OCI-LY1 (cell line): Measurements from ENCODE around the gene EVC.

Experiments used
- H2AFZ ChIP-seq: fragments of 200-600 bp; sonication (generic), shearing (Covaris generic); 2 replicates; pipeline ENCODE4 v1.6.0; 2014; ENCODE audit warnings: antibody characterized with exemption, mild to moderate bottlenecking, low read length
- H3F3A ChIP-seq: fragments of 200-600 bp; sonication (generic), shearing (Covaris generic); 2 replicates; pipeline ENCODE4 v1.6.0; 2014; ENCODE audit warnings: mild to moderate bottlenecking, antibody characterized with exemption, low read length, moderate library complexity; ENCODE audit not compliant: insufficient read depth
- H3K27ac ChIP-seq: fragments of 200-600 bp; sonication (generic); 2 replicates; pipeline ENCODE4 v1.5.1; 2014; ENCODE audit warnings: low read length, mixed run types, mild to moderate bottlenecking, low read depth; ENCODE audit not compliant: poor library complexity, severe bottlenecking
- H3K27me3 ChIP-seq: fragments of 200-600 bp; sonication (generic); 2 replicates; pipeline ENCODE4 v1.6.0; 2014; ENCODE audit warnings: antibody characterized with exemption, mild to moderate bottlenecking, low read length, moderate library complexity; ENCODE audit not compliant: insufficient read depth
- H3K36me3 ChIP-seq: fragments of 200-600 bp; sonication (generic); 2 replicates; pipeline ENCODE4 v1.6.1; 2014; ENCODE audit warnings: mild to moderate bottlenecking, antibody characterized with exemption, low read length, moderate library complexity, mixed read lengths; ENCODE audit not compliant: insufficient read depth
- H3K4me1 ChIP-seq: fragments of 200-600 bp; sonication (generic); 2 replicates; pipeline ENCODE4 v1.5.1; 2014; ENCODE audit warnings: mild to moderate bottlenecking, low read length, moderate library complexity; ENCODE audit not compliant: insufficient read depth, severe bottlenecking
- H3K4me2 ChIP-seq: fragments of 200-600 bp; sonication (generic), shearing (Covaris generic); 2 replicates; pipeline ENCODE4 v1.6.1; 2014; ENCODE audit warnings: low read length
- H3K4me3 ChIP-seq: fragments of 200-600 bp; sonication (generic); 2 replicates; pipeline ENCODE4 v1.5.1; 2014; ENCODE audit warnings: low read length, low read depth, mild to moderate bottlenecking, mixed read lengths; ENCODE audit not compliant: poor library complexity, severe bottlenecking
- H3K79me2 ChIP-seq: fragments of 200-600 bp; shearing (Covaris generic); 2 replicates; pipeline ENCODE4 v1.6.1; 2016; ENCODE audit warnings: mixed run types, low read length, mixed read lengths; ENCODE audit not compliant: insufficient read depth
- H3K9ac ChIP-seq: fragments of 200-600 bp; sonication (generic), shearing (Covaris generic); 2 replicates; pipeline ENCODE4 v1.6.1; 2014; ENCODE audit warnings: mild to moderate bottlenecking, low read length, mixed read lengths
- H3K9me2 ChIP-seq: fragments of 200-600 bp; sonication (generic), shearing (Covaris generic); 2 replicates; pipeline ENCODE4 v1.6.1; 2014; ENCODE audit warnings: low read depth, mild to moderate bottlenecking, low read length, mixed read lengths
- H3K9me3 ChIP-seq: fragments of 200-600 bp; shearing (Covaris generic); 2 replicates; pipeline ENCODE4 v1.6.1; 2014; ENCODE audit warnings: low read length, mixed read lengths
- H4K20me1 ChIP-seq: fragments of 200-600 bp; sonication (generic), shearing (Covaris generic); 2 replicates; pipeline ENCODE4 v1.6.0; 2016; ENCODE audit warnings: mild to moderate bottlenecking, low read length; ENCODE audit not compliant: insufficient read depth
- EZH2 ChIP-seq: fragments of 200-600 bp; sonication (generic), shearing (Covaris generic); IDR thresholded peaks from 2 replicates; pipeline ENCODE4 v1.8.0; 2017; ENCODE audit warnings: borderline replicate concordance, mixed run types, mild to moderate bottlenecking, antibody characterized with exemption, low read length, moderate library complexity, mixed read lengths
- TF ChIP-seq, protein P1 (sequence below): fragments of 200-600 bp; sonication (generic), shearing (Covaris generic); IDR thresholded peaks from 2 replicates; pipeline ENCODE4 v1.5.1; 2017; ENCODE audit warnings: mild to moderate bottlenecking, antibody characterized with exemption, low read length, moderate library complexity, mixed read lengths

Gene EVC

DNA sequence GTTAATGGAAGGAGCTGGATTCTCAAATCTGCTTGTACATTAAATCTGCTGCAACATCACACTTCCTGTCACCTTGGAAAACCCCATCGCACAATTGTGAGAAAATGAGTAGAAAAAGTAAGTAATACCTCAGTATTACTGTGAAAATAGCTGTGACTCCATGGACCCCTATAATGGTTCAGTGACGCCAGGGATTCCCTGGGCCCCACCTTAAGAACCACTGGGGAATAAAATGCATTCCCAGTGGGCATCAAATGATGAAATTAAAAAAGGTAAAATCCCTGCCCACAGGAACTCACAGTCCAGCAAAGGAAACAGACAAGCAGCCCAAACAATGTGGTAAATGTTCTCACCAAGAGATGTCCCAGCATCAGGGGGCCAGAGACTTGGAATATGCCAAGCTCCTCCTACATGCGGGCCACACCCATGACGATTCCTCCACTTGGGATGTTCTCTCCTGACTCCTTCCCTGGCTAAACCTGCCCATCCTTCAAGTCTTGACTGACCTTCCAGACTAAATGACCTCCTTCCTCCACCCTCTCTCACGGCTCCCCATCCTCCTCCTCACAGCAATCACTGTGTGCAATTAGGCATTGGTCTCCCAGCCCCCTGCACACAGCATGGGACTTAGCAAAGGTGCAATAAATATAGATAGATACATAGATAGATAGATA, 5.2 kb upstream of the EVC start:
- no peak overlapping the region for H3K27ac ChIP-seq
- peaks cover 38% of the 10 kb centered on the region for H3K4me1 ChIP-seq
- no peak for TF ChIP-seq EZH2
- TF ChIP-seq, protein P1, sequence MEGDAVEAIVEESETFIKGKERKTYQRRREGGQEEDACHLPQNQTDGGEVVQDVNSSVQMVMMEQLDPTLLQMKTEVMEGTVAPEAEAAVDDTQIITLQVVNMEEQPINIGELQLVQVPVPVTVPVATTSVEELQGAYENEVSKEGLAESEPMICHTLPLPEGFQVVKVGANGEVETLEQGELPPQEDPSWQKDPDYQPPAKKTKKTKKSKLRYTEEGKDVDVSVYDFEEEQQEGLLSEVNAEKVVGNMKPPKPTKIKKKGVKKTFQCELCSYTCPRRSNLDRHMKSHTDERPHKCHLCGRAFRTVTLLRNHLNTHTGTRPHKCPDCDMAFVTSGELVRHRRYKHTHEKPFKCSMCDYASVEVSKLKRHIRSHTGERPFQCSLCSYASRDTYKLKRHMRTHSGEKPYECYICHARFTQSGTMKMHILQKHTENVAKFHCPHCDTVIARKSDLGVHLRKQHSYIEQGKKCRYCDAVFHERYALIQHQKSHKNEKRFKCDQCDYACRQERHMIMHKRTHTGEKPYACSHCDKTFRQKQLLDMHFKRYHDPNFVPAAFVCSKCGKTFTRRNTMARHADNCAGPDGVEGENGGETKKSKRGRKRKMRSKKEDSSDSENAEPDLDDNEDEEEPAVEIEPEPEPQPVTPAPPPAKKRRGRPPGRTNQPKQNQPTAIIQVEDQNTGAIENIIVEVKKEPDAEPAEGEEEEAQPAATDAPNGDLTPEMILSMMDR: no peak
- H3K9me3 ChIP-seq: no peaks in the 10 kb centered on the region
- no peak overlapping the region for H3K4me3 ChIP-seq
- no peaks in the 10 kb centered on the region for H3K27me3 ChIP-seq
- H2AFZ ChIP-seq: no peak overlapping the region
- H3F3A ChIP-seq: no peaks in the 10 kb centered on the region
- H3K36me3 ChIP-seq: peaks cover 13% of the 10 kb centered on the region
- no peaks in the 10 kb centered on the region for H3K9me2 ChIP-seq
- H4K20me1 ChIP-seq: no peaks in the 10 kb centered on the region
- H3K4me2 ChIP-seq: no peak overlapping the region
- no peak overlapping the region for H3K9ac ChIP-seq
- H3K79me2 ChIP-seq: no peaks in the 10 kb centered on the region

DNA sequence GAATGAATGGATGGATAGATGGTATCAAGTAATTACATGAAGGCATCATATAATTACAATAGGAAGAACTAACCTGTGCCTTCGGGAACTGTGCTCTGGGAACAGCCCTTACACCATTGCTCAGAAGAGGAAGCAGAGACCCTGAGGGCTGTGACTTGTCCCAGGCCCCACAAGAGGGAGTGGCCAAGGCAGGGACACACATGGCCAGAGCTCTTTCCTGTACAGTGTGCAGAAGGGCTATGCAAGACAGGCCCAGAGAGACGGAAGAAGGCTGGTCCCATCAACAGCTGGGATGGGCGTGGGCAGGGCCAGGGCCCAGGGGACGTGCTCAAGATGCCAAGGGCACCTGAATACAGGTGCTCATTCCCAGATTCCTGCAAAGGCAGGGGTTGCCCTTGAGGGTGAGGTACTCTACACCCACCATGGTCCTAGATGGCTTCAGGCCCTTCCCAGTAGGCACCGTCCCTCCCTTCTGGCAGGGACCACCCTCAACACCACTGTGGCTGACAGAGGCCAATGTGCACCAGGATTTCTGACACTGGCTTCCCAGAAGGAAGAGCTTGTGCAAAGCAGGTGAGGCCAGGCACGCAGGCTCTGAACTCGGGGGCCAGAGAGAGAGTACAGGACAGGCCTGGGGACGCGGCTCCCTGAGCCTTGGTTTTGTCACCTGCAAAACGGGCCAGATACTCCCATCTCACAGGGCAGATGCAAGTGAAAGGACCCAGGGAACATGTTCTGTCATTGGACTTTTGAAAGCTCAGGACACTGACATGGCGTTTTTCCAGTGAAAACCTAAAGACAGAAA, 4.3 kb upstream of the EVC start:
- no peaks in the 10 kb centered on the region for H3K9me2 ChIP-seq
- H3K27me3 ChIP-seq: no peaks in the 10 kb centered on the region
- no peaks in the 10 kb centered on the region for H3K9me3 ChIP-seq
- no peak overlapping the region for H3K9ac ChIP-seq
- H3F3A ChIP-seq: no peaks in the 10 kb centered on the region
- TF ChIP-seq, protein P1: no peak
- no peak for TF ChIP-seq EZH2
- no peaks in the 10 kb centered on the region for H3K79me2 ChIP-seq
- H3K4me3 ChIP-seq: peak overlapping the region; percentile 80
- no peak overlapping the region for H3K27ac ChIP-seq
- H3K4me2 ChIP-seq: peak overlapping the region; percentile 93; the same call in 1 of the 2 replicates
- H2AFZ ChIP-seq: no peak overlapping the region
- H4K20me1 ChIP-seq: no peaks in the 10 kb centered on the region
- H3K36me3 ChIP-seq: peaks cover 13% of the 10 kb centered on the region
- peaks cover 41% of the 10 kb centered on the region for H3K4me1 ChIP-seq

DNA sequence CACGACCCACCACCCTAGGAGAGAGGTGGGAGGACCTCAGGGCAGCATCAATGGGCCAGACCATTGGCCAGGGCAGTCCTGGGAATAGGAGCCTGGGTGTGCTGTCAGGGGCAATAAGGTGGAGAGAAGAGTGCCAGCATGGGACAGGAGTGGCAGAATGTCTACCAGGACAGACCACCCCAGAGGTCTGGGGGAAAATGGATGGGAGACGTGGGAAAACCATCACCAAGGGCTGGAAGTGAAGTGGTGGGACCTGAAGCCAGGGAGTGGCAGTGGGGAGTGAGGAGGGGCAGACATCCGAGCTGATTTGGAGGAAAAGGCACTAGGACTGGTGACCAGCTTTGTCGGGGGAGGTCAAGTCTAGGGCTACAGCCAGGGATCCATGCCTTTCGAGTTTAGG, 3.6 kb upstream of the EVC start:
- Histone ChIP-seq H3K4me2 (peak overlapping the region; percentile 93), H3K4me3 (peak overlapping the region; percentile 80), H3K27ac (peak overlapping the region; percentile 39), H4K20me1 (no peaks in the 10 kb centered on the region), H3K36me3 (peaks cover 12% of the 10 kb centered on the region), H3K9me2 (no peaks in the 10 kb centered on the region), H2AFZ (no peak overlapping the region), H3K9ac (peak overlapping the region; percentile 95), H3F3A (no peaks in the 10 kb centered on the region), H3K9me3 (no peaks in the 10 kb centered on the region), H3K79me2 (no peaks in the 10 kb centered on the region), H3K27me3 (no peaks in the 10 kb centered on the region), H3K4me1 (peaks cover 48% of the 10 kb centered on the region)
- no peak for TF ChIP-seq EZH2
- TF ChIP-seq, protein P1: no peak
